Measurements from ENCODE around the gene GGCX.
A peak's percentile ranks its signal among the peaks of the same experiment; 100 is the strongest.
"Not testable (repeated sequence)": the region's sequence is repeated elsewhere in the genome, so short reads cannot be mapped to it uniquely, and the experiment has no call there.

Gene GGCX

DNA sequence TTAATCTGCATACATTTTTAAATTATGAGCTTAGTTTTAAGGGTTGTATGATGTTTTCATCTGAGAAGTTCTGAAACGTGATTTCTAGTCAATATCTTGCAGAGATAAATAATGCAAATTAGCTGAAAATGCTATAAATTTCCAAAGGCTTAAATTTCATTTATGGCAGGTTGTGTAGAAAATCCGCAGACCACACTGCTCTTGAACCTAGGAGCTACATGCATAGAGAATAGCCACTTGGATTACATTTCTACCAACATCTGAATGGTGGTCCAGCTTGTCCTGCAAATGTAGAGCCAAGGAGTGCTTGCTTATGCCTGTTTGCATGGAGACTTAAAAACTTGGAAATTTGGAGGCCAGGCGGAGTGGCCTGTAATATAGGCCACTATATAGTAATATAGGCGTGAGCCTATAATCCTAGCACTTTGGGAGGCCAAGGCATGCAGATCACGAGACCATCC, 15.5 kb downstream of the GGCX start:
- no peak for DNase-seq (ENCODE audit: low read depth)
- no peak overlapping the region for H3K4me3 ChIP-seq (ENCODE audit: low read depth, low read length)
- TF ChIP-seq, protein P1, sequence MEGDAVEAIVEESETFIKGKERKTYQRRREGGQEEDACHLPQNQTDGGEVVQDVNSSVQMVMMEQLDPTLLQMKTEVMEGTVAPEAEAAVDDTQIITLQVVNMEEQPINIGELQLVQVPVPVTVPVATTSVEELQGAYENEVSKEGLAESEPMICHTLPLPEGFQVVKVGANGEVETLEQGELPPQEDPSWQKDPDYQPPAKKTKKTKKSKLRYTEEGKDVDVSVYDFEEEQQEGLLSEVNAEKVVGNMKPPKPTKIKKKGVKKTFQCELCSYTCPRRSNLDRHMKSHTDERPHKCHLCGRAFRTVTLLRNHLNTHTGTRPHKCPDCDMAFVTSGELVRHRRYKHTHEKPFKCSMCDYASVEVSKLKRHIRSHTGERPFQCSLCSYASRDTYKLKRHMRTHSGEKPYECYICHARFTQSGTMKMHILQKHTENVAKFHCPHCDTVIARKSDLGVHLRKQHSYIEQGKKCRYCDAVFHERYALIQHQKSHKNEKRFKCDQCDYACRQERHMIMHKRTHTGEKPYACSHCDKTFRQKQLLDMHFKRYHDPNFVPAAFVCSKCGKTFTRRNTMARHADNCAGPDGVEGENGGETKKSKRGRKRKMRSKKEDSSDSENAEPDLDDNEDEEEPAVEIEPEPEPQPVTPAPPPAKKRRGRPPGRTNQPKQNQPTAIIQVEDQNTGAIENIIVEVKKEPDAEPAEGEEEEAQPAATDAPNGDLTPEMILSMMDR (IDR thresholded peaks at IDR 0.05; ENCODE audit: low read depth, low read length, missing control alignments), result no peak

DNA sequence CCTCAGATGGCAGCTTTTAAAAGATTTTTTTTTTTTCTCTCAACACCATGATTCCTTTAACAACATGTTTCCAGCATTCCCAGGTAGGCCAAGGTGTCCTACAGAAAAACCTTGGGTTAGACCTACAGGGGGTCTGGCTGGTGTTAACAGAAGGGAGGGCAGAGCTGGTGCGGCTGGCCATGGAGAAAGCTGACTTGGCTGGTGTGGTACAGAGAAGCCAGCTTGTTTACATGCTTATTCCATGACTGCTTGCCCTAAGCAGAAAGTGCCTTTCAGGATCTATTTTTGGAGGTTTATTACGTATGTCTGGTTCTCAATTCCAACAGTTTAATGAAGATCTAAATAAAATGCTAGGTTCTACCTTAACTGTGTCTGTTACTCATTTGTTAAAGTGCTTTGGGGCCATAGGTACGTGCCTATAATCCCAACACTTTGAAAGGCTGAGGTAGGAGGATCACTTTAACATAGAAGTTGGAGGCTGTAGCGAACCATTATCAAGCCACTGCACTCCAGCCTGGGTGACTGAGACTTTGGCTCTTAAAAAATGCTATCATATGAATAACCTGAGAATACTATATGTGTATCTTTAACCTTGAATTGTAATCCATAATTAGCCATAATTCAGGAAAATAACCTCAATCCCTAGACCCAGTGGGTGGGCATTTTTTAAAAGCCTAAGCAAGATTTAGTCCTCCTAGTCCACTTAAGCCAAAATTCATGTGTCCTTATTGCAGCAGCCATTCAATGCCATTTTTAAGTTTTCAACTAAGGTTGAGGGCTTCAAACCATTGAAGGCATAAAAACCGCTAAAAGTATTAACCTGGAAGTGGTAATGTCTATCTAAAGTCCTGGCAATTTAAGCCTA, 16.1 kb downstream of the GGCX start:
- H3K4me3 ChIP-seq (ENCODE audit: low read depth, low read length); DNase-seq (ENCODE audit: low read depth): not testable (repeated sequence)

DNA sequence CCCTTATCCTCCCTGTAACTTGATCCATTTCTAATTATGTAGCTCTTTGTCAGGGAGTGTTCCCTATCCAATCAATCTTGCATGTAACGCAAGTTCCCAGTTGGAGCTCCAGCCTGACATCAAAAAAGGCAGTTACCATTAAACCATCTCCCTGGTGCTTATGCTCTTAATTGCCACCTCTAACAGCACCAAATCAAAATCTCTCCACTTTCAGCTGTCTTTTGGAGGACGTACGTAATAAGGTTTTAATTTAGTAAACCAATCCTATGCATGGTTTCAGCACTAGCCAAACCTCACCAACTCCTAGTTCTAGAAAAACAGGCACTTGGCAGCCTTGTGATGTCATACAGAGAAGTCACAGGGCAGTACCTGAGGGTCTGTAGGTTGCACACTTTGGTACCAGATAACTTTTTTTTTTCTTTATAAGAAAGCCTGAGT, 17.0 kb downstream of the GGCX start:
- not testable (repeated sequence) for H3K4me3 ChIP-seq (ENCODE audit: low read depth, low read length); DNase-seq (ENCODE audit: low read depth)

- no peak overlapping the region for H3K4me3 ChIP-seq (ENCODE audit: low read depth, low read length)
Observed at GRCh38 chr2:85542777-85543176, 18.5 kb downstream of the GGCX start.

DNA sequence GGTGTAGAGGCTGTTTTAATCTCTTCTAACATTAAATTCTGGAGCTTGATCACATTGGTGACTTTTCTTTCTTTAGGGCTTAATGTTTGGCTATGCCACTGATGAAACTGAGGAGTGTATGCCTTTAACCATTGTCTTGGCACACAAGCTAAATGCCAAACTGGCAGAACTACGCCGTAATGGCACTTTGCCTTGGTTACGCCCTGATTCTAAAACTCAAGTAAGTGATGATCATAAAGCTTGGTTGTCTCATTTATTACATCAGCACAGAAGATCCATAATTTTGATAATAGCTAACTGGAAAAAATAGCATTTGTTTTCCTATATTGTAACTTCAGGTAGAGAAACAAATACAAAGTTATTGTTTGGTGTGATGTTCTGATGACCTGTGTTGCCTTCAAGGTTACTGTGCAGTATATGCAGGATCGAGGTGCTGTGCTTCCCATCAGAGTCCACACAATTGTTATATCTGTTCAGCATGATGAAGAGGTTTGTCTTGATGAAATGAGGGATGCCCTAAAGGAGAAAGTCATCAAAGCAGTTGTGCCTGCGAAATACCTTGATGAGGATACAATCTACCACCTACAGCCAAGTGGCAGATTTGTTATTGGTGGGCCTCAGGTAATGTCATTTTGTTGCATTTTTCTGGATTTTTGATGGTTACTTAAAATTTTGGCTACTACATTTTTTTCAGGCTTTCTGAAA, 19.4 kb downstream of the GGCX start:
- DNase-seq (ENCODE audit: low read depth), result no peak
- TF ChIP-seq, protein P1 (IDR thresholded peaks at IDR 0.05; ENCODE audit: low read depth, low read length, missing control alignments), result no peak
- no peak overlapping the region; the same call in 1 of the 2 replicates for H3K4me3 ChIP-seq (ENCODE audit: low read depth, low read length)

More at GRCh38 chr2:85542777-85543176, 18.5 kb downstream of the GGCX start:
- TF ChIP-seq, protein P1 (IDR thresholded peaks at IDR 0.05; ENCODE audit: low read depth, low read length, missing control alignments), result no peak
- no peak for DNase-seq (ENCODE audit: low read depth)

DNA sequence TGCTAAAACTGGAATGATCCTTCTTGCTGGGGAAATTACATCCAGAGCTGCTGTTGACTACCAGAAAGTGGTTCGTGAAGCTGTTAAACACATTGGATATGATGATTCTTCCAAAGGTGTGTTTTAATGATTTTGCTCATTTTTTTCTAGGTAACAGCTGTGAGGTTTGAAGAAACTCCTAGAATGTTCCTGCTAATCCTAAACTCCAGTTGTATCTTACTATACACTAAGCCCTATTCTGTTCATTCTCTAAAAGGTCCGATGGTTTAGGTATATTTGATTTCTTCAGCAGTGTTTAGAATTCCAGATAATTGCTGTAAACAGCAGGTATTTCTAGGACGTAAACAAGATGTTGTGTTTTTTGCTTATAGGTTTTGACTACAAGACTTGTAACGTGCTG, 20.0 kb downstream of the GGCX start:
- H3K4me3 ChIP-seq (ENCODE audit: low read depth, low read length), result peak overlapping the region; percentile 66
- DNase-seq (ENCODE audit: low read depth), result no peak
- TF ChIP-seq, protein P1 (IDR thresholded peaks at IDR 0.05; ENCODE audit: low read depth, low read length, missing control alignments), result no peak

DNA sequence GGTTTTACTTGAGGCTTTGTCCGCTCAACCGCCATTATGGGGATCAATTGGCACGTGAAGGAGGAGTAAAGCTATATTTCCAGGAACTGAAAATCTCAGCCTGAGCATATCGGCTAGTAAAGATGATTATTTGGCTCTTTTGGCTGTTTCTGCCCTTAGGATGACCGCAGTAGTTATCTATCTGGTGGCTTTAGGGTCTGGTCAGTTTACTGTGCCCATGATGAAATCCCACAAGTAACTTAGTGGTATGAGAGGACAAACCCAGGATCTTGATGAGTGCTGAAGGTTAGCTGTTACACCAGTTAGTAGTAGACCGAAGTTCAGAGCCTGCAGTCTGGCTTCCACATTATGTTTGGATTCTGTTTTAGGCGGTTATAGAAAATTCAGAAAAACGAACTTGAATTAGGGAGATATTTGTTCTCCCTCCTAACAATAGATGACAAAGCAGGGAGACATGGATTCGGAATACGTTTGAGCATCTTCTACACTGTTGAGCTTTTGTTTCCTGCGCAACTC, 21.1 kb downstream of the GGCX start:
- TF ChIP-seq, protein P1 (IDR thresholded peaks at IDR 0.05; ENCODE audit: low read depth, low read length, missing control alignments), result no peak
- DNase-seq (ENCODE audit: low read depth), result no peak
- peak overlapping the region; percentile 66 for H3K4me3 ChIP-seq (ENCODE audit: low read depth, low read length)
